TTC549 (cell line): Measurements from ENCODE around the gene EVC.

Experiments
- FAIRE-seq: peaks from 2 replicates; lab custom pipeline; 2012; peaks lifted over from hg19 to GRCh38; lab: Jason Lieb, UNC

EVC gene

GRCh38 chr4:5757091-5757490 lies 46.1 kb downstream of the EVC start:
- FAIRE-seq = no peak

DNA sequence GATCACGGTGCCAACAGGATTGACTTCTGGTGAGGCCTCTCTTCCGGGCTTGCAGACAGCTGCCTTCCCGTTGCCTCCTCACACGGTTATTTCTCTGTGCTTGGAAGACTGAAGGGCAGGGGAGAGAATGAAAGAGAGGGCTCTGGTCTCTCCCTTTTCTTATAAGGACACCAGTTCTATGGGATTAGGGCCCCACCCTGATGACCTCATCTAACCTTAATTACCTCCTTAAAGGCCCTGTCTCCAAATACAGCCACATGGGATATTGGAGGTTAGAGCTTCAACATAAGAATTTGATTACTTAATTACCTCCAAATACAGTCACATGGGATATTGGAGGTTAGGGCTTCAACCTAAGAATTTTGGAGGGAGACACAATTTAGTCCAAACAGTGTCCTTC lies 46.5 kb downstream of the EVC start:
- no peak for FAIRE-seq

GRCh38 chr4:5757954-5758353 lies 47.0 kb downstream of the EVC start:
- no peak for FAIRE-seq

DNA sequence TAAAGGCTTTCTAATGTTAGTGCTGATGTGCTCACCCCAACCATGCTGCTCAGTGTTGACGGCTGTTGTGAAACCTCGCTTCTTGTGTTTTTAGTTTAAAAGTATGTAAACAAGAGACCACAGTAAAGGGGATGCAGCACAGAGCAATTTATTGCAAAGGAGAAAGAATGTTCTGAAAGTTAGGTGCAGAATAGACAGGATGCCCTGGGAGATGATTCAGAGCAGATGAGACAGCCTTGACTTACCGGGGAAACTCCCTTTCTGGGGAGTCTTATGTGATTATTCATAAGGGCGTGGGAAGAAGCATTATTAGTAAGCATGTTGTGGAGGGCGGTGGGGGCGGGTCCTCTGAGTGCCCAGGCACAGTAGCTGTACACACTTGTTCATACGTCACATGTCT lies 47.7 kb downstream of the EVC start:
- no peak for FAIRE-seq

DNA sequence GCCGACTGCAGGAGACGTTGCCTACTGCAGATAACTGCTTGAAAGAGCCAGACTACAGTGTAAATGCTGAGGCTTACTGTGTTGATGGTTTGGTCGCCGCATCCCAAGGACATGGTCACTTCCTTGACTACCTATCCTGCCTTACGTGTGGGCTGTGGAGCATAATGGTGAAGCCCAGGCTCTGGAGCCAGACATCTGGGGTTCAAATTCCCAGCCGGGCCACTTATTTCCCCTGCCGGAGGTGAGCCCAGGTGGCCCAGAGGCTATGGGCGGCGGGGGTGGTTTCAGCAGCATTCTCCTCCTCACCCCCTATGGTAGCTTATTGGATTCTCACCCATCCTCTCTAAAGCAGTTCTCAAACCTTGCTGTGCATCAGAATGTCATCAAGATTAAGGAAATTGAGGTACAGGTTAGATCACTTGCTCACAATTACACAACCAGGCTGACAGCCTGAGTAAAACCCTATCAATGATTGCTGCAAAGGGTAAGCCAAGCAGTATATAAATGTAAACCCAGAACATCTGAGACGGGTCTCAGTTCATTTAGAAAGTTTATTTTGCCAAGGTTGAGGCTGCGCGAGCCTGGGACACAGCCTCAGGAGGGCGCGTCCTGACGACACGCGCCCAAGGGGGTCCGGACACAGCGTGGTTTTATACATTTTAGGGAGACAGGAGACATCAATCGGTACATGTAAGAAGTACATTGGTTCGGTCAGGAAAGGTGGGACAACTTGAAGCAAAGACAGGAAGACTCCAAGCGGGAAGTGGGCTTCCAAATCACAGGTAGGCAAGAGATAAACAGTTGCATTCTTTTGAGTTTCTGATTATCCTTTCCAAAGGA lies 48.5 kb downstream of the EVC start:
- no peak for FAIRE-seq

DNA sequence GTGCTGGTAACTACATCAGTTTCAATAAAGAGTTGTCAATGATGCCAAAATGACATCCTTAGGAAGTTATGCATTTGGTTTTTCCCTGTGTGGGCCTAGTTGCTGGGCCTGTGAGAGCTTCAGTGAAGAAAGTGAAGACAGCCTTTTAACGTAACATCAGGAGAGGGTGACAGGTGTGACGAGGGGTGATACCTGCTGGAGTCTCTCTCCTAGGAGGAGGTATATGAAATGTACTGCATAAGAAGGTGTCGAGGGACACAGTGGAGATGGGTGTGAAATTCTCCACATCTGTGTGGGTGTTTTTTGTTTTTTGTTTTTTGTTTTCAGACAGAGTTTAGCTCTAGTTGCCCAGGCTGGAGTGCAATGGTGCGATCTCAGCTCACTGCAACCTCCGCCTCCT lies 49.2 kb downstream of the EVC start:
- no peak for FAIRE-seq

- no peak for FAIRE-seq
Measured at GRCh38 chr4:5760936-5761480, 50.0 kb downstream of the EVC start.

DNA sequence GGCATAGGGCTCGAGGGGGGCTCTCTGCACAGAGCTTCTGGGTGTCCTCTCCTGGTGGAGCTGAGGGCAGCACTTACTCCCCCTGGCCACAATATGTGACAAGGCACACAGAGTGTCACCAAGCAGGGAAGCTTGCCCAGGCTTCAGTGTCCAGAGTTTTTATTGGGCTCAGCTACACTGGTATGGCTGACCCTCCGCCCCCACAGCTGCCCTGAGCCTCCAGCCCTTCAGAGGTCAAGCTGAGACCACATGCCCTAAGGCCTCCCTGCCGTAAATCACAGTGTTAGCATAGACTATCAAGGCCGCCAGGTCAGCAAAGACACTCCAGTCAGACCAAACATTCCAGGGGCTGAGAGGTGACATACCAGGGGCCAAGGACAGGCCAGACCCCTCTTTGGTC lies 59.0 kb downstream of the EVC start:
- FAIRE-seq = no peak

DNA sequence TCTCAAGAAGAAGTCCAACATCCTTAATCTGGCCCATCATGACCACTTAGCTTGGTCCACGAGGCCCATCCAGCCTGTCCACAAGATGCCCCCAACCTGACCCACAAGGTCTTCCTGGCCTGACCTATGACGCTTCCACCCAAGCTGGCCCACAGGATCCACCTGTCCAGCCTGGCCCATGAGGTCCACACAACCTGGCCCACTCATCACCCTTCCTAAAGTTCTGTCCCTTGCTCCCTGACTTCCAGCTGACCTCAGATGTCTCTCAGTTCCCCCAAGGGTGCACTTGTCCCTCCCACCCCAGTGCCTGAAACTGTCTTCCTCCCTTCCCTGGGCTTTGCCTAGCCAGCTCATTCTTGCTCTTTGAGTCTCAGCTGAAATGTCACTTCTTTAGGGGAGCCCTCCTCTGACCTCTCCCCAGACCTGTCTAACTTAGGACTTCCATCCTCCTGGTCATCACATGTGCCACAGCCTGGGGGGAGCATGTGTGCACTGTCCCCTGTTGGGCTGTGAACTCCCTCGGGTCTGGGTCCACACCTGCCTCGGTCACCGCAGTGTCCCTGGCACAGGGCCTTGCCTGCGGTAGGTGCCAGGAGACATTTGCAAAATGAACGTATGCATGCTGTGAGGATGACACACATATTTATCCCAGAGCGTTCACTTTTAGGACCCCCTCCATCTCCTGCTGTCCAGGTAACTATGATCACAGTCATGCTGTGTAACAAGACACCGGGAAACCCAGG lies 61.7 kb downstream of the EVC start:
- FAIRE-seq = no peak

GRCh38 chr4:5773271-5773555 lies 62.2 kb downstream of the EVC start:
- no peak for FAIRE-seq

DNA sequence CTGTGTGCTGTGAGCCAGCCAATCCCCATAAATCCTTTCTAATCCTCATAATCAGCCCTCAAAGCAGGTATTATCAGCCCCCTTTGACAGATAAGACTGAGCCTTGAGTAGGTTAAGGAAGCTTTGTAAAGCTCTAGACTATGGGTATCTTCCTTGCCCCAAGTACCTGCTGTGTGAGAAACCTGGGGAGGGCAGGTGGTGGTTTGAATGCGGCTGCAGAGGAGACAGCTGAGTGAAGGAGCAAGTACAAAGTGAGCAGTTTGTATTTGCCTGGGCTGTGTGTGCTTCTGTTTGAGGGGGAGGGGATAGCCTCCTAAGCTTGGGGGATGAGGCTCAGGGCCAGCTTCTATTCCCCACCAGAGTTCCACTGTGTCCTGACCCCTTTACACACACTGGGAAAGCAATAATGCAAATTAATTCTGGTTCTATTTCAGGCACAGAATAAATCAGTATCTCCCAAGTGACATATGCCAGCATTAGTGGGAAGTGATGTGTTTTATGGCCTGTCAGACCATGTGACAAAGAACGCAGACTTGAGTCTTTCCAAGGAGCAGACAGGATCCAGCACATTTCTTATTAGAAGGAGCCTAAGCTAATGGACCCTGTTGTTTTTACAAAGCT lies 63.5 kb downstream of the EVC start:
- FAIRE-seq = no peak

DNA sequence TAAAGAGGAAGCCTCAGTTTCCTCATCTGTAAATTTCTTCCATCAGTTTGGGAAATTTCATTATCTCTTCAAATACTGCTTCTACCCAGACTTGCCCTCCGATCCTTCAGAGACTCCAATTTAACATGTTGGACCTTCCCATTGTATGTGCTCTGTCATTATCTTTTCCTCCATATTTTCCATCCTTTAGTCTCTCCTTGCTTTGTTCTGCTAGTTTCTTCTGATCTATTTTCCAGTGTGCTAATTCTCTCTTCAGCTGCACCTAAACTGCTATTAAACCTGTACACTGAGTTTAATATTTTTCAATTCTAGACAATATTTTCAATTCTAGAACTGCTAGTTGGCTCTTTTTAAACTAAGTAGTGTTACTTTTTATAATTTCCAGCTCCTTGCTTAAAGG lies 65.5 kb downstream of the EVC start:
- FAIRE-seq = no peak

- no peak for FAIRE-seq
Measured at GRCh38 chr4:5780831-5781480, 70.0 kb downstream of the EVC start.

DNA sequence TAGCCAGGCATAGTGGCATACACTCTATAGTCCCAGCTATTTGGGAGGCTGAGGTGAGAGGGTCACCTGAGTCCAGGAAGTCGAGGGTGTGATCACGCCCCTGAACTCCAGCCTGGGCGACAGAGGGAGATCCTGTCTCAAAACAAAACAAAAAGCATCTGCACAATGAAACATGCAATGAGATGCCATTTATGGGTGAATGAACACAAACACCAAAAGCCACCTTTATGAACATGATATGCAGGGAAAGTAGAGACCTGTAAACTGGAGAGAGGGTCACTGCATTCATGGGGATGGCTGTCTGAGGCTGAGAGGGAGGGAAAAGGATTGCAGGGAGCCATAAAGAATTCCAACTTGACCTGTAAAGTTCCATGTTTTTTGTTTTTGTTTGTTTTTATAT lies 70.7 kb downstream of the EVC start:
- no peak for FAIRE-seq

DNA sequence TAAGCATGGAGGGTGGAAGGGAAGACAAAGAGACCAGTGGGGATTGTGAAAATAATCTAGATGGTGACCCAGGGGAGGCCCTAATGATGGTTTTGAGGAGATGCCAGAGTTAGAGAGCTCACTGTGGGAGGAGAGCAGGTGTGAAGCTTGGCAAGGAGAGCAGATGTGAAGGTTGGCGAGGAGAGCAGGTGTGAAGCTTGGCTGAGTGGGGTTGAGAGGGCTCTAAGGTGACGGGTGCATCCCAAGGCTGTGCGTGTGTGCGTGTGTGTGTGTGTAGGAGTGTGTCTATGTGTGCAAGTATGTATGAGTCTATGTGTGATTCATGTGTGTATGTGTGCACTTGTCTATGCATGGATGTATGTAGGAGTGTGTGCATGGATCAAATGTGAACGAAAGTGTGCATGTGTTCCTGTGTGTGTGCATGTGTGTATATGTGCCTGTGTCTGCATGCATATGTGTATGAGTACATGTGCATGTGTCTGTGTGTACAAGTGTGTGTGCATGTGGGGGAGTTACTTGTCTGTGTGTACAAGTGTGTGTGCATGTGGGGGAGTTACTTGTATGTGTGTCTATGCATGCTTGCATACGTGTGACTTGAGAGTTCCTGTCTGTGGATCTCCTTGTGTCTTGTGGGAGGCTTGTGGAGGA lies 72.0 kb downstream of the EVC start:
- FAIRE-seq = no peak

DNA sequence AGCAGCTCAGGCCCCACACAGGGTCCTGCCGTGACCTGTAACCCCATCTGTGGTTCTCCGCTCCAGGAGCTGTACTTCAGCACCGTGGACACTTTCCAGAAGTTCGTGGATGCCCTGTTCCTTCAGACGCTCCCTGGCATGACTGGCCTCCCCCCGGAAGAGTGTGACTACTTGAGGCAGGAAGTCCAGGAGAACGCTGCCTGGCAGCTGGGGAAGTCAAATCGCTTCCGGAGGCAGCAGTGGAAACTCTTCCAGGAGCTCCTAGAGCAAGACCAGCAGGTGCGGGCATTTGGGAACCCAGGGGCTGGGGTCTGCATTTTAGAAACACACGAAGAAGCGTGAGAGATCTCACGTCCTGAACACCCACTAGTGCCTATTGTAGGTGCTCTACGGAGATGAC lies 72.5 kb downstream of the EVC start:
- no peak for FAIRE-seq

GRCh38 chr4:5784021-5784420 lies 73.0 kb downstream of the EVC start:
- FAIRE-seq = no peak

DNA sequence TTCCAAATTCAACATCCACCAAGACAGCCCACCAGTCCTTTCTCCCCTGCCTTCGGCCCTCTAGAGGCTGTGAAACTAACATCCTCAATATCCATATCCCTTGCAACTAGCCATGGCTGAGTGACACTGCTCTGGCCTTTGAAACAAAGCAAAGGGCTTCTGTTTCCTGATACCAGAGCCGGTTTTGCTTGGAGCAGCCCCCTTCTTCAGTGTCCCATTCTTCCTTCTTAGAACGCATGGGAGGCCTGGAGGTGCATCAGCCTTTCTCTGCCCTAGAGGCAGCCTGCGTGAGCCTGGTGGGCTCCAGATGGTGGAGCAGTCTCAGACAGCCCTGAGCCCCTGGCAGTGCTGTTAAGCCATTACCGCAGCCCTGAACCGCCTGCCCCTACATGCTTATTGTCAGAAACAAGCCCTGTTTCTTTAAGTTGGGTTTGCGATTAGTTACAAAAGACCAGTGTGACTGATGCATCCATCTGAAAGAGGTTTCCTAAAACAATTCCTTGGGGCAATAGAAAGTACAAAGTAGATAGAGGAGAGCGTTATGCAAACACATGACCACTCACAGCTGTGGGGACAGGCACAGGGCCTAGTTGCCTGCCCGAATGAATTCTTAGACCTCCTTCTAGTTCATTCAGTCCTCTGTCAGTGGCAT lies 74.1 kb downstream of the EVC start:
- FAIRE-seq = no peak

GRCh38 chr4:5785806-5786680 lies 75.0 kb downstream of the EVC start:
- FAIRE-seq = no peak

DNA sequence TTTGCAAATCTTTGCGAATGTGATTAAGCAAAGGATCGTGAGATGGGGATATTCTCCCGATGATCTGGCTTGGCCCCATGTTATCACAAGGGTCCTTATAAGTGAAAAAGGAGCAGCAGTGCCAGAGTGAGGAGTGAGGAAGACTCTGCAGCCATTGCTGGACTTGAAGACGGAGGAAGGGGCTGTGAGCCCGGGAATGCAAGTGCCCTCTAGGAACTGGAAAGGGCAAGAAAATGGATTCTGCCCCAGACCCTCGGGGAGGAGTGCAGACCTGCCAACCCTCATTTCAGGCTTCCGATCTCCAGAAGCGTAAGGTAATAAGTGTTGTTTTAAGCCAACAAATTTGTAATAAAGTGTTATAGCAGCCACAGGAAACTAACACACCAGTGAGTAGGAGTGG lies 76.3 kb downstream of the EVC start:
- no peak for FAIRE-seq

- no peak for FAIRE-seq
Measured at GRCh38 chr4:5788144-5788543, 77.1 kb downstream of the EVC start.
